LNCaP clone FGC (cell line): ENCODE data around the gene RPL36.
"Not testable (repeated sequence)": the region's sequence is repeated elsewhere in the genome, so short reads cannot be mapped to it uniquely, and the experiment has no call there.

Experiments used
- DNase-seq: peaks from one replicate; pipeline ENCODE4 v3.0.0-alpha.2; 2011; ENCODE audit warnings: low read depth
- H3K4me3 ChIP-seq: 2 replicates; pipeline ENCODE4 v1.5.1; 2011; ENCODE audit warnings: mild to moderate bottlenecking, low read depth, low read length, control low read depth
- CTCF ChIP-seq: IDR thresholded peaks from 2 replicates; pipeline ENCODE4 v1.5.1; 2012; ENCODE audit warnings: mild to moderate bottlenecking; ENCODE audit not compliant: control insufficient read depth, insufficient read depth; ENCODE audit errors: extremely low read depth

Gene RPL36

GRCh38 chr19:5718579-5719273, 28.6 kb downstream of the RPL36 start:
- DNase-seq = peak; percentile 14
- H3K4me3 ChIP-seq = peak overlapping the region; percentile 99
- TF ChIP-seq CTCF = no peak

- no peak for TF ChIP-seq CTCF
- H3K4me3 ChIP-seq = peak overlapping the region; percentile 99
- DNase-seq = no peak
Measured at GRCh38 chr19:5719274-5719960, 29.3 kb downstream of the RPL36 start.

DNA sequence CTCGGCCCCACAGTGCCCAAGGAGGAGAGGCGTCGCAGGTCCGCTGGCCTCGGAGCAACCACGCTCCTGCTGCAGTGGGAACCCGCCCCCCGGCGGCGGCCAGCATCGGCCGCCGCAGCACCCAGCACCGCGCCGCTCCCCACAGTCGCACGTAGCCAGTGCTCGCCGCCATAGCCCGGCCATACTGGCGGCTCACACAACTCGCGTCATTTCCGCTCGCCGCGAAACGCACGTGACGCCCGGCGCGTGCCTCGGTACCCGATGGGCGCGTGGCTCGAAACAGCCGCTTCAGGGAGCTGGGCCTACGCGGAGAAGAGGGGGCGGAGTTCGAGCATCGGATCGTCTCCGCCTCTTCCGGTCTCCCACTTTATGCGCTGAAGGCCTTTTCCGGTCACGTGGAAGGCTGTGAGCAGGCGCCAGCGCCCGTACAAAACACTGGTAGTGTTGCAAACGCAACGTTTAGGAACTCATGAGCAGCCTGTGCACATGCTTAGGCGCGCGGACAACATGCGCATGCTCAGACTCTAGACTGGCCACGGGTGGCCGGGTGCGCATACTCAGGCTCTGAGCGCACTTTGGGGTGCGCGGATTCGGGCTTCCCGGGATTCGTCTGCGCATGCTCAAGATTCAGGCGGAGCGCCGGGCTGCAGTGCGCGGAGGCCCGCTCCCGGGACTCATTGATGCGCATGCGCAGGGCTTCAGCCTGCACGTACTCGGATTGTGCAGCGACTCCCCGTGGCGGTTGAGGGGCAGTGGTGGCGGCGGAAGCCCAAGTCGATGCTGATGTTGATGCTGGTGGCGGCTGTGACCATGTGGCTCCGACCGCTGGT, 30.1 kb downstream of the RPL36 start, which contains the start of the genes CATSPERD and LONP1:
CATSPERD (plus strand) TSS at position 677 of the 830 bp plus-strand sequence; CDS start at position 778, 101 bp downstream.
LONP1 (minus strand) TSS at position 186 of the 830 bp plus-strand sequence; CDS start at position 172, 14 bp downstream.
- H3K4me3 ChIP-seq = peak within 1 kb of the TSS; percentile 99
- peak; percentile 96 for DNase-seq
- peak; percentile 97 for TF ChIP-seq CTCF

- no peak overlapping the region for H3K4me3 ChIP-seq
- DNase-seq = no peak
- no peak for TF ChIP-seq CTCF
Measured at GRCh38 chr19:5727453-5728050, 37.5 kb downstream of the RPL36 start.

DNA sequence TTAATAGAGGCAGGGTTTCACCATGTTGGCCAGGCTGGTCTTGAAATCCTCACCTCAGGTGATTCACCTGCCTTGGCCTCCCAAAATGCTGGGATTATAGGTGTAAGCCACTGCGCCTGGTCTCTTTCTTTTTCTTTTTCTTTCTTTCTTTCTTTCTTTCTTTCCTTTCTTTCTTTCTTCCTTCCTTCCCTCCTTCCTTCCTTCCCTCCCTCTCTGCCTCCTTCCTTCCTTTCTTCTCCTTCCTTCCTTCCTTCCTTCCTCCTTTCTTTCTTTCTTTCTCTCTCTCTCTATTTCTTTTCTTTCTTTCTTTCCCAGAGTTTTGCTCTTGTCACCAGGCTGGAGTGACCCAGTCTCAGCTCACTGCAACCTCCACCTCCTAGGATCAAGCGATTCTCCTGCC, 43.1 kb downstream of the RPL36 start:
- DNase-seq, H3K4me3 ChIP-seq: not testable (repeated sequence)

DNA sequence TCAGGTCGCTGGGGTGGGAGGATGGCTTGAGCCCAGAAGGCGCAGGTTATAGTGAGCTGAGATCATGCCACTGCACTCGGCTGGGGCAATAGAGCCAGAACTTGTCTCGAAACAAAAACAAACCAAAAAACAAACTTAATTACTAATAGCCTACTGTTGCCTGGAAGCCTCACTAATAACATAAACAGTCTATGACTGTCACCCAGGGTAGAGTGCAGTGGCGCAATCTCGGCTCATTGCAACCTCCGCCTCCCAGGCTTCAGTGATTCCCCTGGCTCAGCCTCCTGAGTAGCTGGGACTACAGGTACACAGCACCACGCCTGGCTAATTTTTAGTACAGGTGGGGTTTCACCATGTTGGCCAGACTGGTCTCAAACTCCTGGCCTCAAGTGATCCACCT, 48.3 kb downstream of the RPL36 start:
- no peak for DNase-seq
- no peak overlapping the region for H3K4me3 ChIP-seq
- no peak for TF ChIP-seq CTCF
